ENCODE measurements around the gene YAE1. TPM values are rescaled to one million over a fixed set of nuclear protein-coding genes. Genes with fewer than 3 reads are reported as not detected.

YAE1 gene
- total RNA-seq, 1 donor from 2014 or later: 16.5 TPM

DNA sequence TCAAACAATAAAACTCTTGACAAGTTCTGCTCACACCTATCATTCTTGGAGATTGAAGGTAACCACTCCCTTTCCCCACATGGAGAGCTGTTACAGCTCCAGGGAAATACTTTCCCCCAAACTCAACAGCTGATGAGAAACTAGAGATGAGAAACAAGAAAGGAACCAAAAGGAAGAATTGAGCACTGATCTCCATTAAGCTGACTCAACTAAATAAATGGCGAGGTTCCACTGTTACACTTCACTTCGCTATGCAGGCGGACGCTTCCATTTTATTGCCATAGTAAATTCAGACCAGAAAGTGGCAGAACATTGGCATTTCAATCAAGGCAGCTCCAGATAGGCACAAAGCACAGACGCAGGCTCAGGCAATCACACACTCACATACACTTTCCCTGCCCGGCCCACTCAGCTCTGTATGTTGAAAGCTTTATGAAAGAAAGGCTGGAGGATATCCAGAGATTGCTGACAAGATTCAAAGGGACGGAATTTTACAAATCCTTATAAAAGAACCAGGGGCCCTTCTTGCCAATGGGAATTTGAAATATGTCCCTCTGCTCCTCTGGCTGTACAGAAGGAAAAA lies 11.5 kb upstream of the YAE1 start:
- intact Hi-C loops (cut with DNase I): no loop called here
- Histone ChIP-seq H3K4me3 (no peak overlapping the region), H3K27ac (no peak overlapping the region), H3K36me3 (no peaks in the 10 kb centered on the region), H3K9me3 (no peaks in the 10 kb centered on the region), H3K4me1 (no peaks in the 10 kb centered on the region), H3K27me3 (no peaks in the 10 kb centered on the region)
- TF ChIP-seq, protein P1, sequence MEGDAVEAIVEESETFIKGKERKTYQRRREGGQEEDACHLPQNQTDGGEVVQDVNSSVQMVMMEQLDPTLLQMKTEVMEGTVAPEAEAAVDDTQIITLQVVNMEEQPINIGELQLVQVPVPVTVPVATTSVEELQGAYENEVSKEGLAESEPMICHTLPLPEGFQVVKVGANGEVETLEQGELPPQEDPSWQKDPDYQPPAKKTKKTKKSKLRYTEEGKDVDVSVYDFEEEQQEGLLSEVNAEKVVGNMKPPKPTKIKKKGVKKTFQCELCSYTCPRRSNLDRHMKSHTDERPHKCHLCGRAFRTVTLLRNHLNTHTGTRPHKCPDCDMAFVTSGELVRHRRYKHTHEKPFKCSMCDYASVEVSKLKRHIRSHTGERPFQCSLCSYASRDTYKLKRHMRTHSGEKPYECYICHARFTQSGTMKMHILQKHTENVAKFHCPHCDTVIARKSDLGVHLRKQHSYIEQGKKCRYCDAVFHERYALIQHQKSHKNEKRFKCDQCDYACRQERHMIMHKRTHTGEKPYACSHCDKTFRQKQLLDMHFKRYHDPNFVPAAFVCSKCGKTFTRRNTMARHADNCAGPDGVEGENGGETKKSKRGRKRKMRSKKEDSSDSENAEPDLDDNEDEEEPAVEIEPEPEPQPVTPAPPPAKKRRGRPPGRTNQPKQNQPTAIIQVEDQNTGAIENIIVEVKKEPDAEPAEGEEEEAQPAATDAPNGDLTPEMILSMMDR (IDR thresholded peaks at IDR 0.05): no peak
- ATAC-seq (no peak), DNase-seq (no peak)

DNA sequence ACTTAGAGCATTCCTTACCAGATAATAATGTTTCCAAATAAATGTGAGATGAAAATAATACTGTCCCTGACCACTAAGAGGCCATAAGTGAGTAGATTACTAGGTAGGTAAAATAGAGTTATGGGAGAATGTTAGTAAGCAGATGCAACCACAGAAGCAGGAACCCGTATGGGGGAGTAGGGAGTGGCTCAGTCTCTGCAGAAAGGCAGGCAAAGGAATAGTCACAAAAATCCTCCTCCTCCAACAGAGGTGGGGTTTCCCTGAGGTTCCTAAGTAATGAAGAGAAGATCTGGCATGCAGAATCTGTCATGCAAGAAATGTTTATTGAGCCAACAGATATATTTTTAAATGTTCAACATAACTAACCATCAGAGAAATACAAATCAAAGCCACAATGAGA lies 9.0 kb upstream of the YAE1 start:
- TF ChIP-seq, protein P1 (IDR thresholded peaks at IDR 0.05): no peak
- intact Hi-C loops (cut with DNase I): no loop called here

DNA sequence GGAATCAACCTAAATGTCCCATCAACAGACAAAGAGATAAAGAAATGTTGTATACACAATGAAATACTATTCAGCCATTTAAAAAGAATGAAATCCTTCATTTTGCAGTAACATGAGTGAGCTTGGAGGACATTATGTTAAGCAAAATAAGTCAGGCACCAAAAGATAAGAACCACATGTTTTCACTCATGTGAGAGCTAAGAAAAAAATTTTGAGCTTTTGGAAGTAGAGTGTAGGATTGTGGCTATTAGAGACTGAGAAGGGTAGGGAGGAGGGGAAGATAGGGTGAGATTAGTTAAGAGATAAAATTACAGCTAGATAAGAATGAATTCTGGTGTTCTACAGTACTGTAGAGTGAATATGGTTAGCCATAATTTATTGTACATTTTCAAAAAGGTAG lies 8.3 kb upstream of the YAE1 start:
- TF ChIP-seq, protein P1 (IDR thresholded peaks at IDR 0.05): no peak
- H3K4me3 ChIP-seq: no peak overlapping the region
- ATAC-seq: no peak
- H3K9me3 ChIP-seq: no peaks in the 10 kb centered on the region
- no peak for DNase-seq
- no peaks in the 10 kb centered on the region for H3K36me3 ChIP-seq
- H3K4me1 ChIP-seq: no peaks in the 10 kb centered on the region
- no peaks in the 10 kb centered on the region for H3K27me3 ChIP-seq
- intact Hi-C loops (cut with DNase I): no loop called here
- H3K27ac ChIP-seq: no peak overlapping the region

More for the DNA sequence above, 9.0 kb upstream of the YAE1 start:
- ATAC-seq (no peak), DNase-seq (no peak)
- H3K9me3 ChIP-seq: no peaks in the 10 kb centered on the region
- H3K27ac ChIP-seq: no peak overlapping the region
- no peak overlapping the region for H3K4me3 ChIP-seq
- H3K36me3 ChIP-seq: no peaks in the 10 kb centered on the region
- no peaks in the 10 kb centered on the region for H3K4me1 ChIP-seq
- no peaks in the 10 kb centered on the region for H3K27me3 ChIP-seq

DNA sequence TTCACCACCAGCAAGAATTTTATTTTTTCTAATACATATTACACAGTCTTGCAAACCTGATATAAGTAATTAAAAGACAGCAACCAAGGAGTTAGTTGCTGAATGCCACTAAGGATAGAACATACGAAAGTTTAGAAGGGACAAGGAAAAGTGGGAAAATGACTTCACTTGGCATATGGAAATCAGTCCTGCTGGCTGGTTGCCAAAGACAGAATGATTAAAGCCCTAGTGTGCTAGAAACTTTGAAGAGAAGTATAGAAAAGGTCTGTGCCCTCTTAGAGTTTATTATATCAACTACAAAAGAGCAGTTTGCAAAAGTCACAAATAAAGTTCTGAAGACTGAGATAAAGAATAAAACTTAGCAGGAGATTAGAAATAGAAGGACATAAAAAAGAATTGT lies 5.8 kb upstream of the YAE1 start:
- no peak for ATAC-seq
- Histone ChIP-seq H3K27me3 (no peaks in the 10 kb centered on the region), H3K4me3 (no peak overlapping the region), H3K36me3 (no peaks in the 10 kb centered on the region), H3K4me1 (no peaks in the 10 kb centered on the region), H3K27ac (no peak overlapping the region), H3K9me3 (no peaks in the 10 kb centered on the region)
- intact Hi-C loops (cut with DNase I): no loop called here
- DNase-seq: no peak
- TF ChIP-seq, protein P1 (IDR thresholded peaks at IDR 0.05): no peak

DNA sequence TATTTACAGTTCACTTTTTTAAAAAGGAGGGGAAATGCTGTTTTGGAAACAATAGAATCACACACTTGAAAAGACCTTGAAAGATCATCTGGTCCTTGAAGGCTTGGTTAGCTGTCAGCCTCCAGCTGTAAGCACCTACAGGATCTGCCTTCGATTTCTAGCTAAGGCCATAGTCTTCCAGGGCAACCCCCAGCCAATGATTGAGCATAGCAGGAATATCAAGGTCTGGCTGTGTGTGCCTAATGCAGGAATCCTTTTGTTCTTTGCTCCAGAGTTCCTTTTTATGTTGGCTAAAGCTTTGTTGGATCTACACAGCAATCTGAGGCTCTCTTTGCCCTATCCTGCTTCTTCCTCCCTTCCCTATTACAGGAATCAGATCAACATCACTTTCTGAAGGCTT lies 5.2 kb upstream of the YAE1 start:
- no peaks in the 10 kb centered on the region for H3K36me3 ChIP-seq
- H3K4me3 ChIP-seq: no peak overlapping the region
- intact Hi-C loops (cut with DNase I): no loop called here
- no peak for ATAC-seq
- H3K27me3 ChIP-seq: no peaks in the 10 kb centered on the region
- no peaks in the 10 kb centered on the region for H3K9me3 ChIP-seq
- TF ChIP-seq, protein P1 (IDR thresholded peaks at IDR 0.05): no peak
- H3K4me1 ChIP-seq: no peaks in the 10 kb centered on the region
- no peak overlapping the region for H3K27ac ChIP-seq
- no peak for DNase-seq

DNA sequence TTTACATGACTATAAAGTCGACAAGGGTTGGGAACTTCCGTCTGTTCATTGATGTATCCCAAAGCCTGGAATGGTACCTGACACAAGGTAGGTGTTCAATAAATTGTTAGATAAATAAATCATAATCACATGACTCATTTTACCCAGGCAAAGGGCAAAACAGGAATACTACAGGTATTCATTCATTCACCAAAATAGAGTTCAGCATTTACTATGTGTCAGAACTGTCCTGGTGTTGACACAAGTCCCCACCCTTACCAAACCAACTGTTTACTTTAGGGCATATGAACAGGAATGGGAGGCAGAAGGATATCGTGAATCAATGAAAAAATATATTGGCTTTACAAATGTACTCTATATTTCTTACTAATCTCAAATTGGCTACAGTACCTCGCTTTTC lies 666 bp upstream of the YAE1 start:
- Histone ChIP-seq H3K4me1 (peaks cover 7% of the 10 kb centered on the region), H3K9me3 (no peaks in the 10 kb centered on the region), H3K4me3 (peak overlapping the region; percentile 76), H3K36me3 (peaks cover 6% of the 10 kb centered on the region), H3K27me3 (no peaks in the 10 kb centered on the region), H3K27ac (peak overlapping the region; percentile 85)
- ATAC-seq: no peak
- DNase-seq: no peak
- TF ChIP-seq, protein P1 (IDR thresholded peaks at IDR 0.05): no peak
- intact Hi-C loops (cut with DNase I): no loop called here

Data from upper lobe of right lung (tissue), 1 donor.